Calu3 (cell line): ENCODE measurements around the gene ETS1. TPM values are rescaled to one million over a fixed set of nuclear protein-coding genes. Genes with fewer than 3 reads are reported as not detected.

Experiments
- BruUV-seq: library from RNA; stranded (reverse); fragments of 400-500 nt; replicated peaks from 2 replicates; lab custom pipeline; 2021; lab: Mats Ljungman, UMichigan
- CTCF ChIA-PET: fragments of 300-600 bp; sonication (Branson Sonifier 250); formaldehyde crosslinking; loops from one replicate; lab custom pipeline; 2022; ENCODE audit warnings: antibody characterized with exemption; lab: Charles Lee
- DNase-seq: peaks from one replicate; pipeline ENCODE4 v3.0.0; 2022
- H3K27ac Mint-ChIP-seq: one replicate; pipeline ENCODE4 v1.8.0; 2022; ENCODE audit warnings: mixed read lengths; ENCODE audit not compliant: unreplicated experiment
- H3K27me3 Mint-ChIP-seq: one replicate; pipeline ENCODE4 v1.8.0; 2022; ENCODE audit warnings: mixed read lengths; ENCODE audit not compliant: unreplicated experiment
- H3K36me3 Mint-ChIP-seq: one replicate; pipeline ENCODE4 v1.8.0; 2022; ENCODE audit warnings: mild to moderate bottlenecking, moderate library complexity, mixed read lengths; ENCODE audit not compliant: insufficient read depth, unreplicated experiment
- H3K4me1 Mint-ChIP-seq: one replicate; pipeline ENCODE4 v1.8.0; 2022; ENCODE audit warnings: mild to moderate bottlenecking, low read depth, mixed read lengths; ENCODE audit not compliant: unreplicated experiment
- H3K4me3 Mint-ChIP-seq: one replicate; pipeline ENCODE4 v1.8.0; 2022; ENCODE audit warnings: mild to moderate bottlenecking, low read depth, moderate library complexity, mixed read lengths; ENCODE audit not compliant: unreplicated experiment
- H3K9me3 Mint-ChIP-seq: one replicate; pipeline ENCODE4 v1.8.0; 2022; ENCODE audit warnings: low read depth, mixed read lengths; ENCODE audit not compliant: unreplicated experiment
- intact Hi-C: fragments of 100-400 bp; cut with micrococcal nuclease; formaldehyde crosslinking; loops from one replicate; pipeline ENCODE4 v1.10.0; 2022; ENCODE audit not compliant: unreplicated experiment
- total RNA-seq: library from RNA; stranded (reverse); gene quantifications from 2 replicates; pipeline ENCODE4 v1.2.3, GENCODE V29; 2022
- TF ChIP-seq, protein P1 (sequence below): fragments of 200-600 bp; IDR thresholded peaks from one replicate; pipeline ENCODE4 v1.8.0; 2022; ENCODE audit warnings: antibody characterized with exemption; ENCODE audit not compliant: unreplicated experiment

ETS1 gene
- total RNA-seq, 1 experiment from 2014 or later: 38.4 TPM

DNA sequence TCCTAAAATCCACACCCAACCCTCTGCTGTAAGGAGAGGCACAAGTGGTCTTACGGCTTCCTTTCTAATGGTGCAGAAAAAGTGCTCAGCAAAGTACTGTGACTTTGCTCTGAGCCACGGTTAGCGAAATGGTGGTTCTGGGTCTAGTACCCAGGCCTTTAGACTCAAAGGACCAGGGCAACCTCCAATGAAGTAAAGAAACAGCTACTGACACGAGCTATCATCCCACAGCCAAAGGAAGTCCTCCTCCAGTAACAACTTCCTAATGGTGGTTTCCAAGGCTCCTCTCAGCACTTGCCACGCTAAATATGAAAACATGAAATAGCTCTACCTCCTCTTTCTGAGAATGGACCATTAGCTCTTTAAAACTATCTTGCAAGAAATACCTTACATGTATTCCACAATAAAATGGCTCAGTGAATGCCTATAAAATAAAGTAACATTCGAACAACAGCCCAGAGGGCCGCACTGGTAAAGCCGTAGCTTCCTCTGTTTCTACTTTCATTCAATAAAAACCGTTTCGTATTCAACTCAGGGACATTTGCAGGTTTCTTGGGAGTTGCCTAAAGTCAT lies 122.4 kb downstream of the ETS1 start:
- intact Hi-C loops: loop anchor here (5.0 kb wide), 3 partner anchors 37 to 173 kb away; no protein-coding TSS in a partner anchor
- H3K4me1 Mint-ChIP-seq: peaks cover 47% of the 10 kb centered on the region
- no peaks in the 10 kb centered on the region for H3K27me3 Mint-ChIP-seq
- H3K4me3 Mint-ChIP-seq: no peak overlapping the region
- CTCF ChIA-PET: no interaction called here
- no peak for DNase-seq
- peaks cover 32% of the 10 kb centered on the region for H3K36me3 Mint-ChIP-seq
- TF ChIP-seq, protein P1, sequence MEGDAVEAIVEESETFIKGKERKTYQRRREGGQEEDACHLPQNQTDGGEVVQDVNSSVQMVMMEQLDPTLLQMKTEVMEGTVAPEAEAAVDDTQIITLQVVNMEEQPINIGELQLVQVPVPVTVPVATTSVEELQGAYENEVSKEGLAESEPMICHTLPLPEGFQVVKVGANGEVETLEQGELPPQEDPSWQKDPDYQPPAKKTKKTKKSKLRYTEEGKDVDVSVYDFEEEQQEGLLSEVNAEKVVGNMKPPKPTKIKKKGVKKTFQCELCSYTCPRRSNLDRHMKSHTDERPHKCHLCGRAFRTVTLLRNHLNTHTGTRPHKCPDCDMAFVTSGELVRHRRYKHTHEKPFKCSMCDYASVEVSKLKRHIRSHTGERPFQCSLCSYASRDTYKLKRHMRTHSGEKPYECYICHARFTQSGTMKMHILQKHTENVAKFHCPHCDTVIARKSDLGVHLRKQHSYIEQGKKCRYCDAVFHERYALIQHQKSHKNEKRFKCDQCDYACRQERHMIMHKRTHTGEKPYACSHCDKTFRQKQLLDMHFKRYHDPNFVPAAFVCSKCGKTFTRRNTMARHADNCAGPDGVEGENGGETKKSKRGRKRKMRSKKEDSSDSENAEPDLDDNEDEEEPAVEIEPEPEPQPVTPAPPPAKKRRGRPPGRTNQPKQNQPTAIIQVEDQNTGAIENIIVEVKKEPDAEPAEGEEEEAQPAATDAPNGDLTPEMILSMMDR: no peak
- BruUV-seq: no TSS peak
- no peak overlapping the region for H3K27ac Mint-ChIP-seq
- H3K9me3 Mint-ChIP-seq: no peaks in the 10 kb centered on the region

DNA sequence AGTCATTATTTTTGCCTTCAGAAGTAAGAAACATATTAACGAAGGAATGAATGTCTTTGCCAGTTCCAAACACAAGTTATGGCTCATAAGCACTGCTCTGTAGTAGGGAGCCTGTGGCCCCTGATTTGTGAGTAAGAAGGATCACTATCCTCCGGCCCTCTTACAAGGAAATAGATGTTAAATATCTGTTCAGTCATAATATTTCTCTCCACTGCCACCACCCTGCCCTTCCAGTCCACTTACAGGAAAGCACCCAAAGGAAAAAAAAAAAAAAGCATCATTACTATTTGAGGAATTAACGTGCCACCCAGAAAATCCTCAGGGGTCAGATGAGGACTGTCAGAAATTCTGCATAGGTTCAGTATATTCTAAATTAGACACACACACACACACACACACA lies 123.4 kb downstream of the ETS1 start:
- BruUV-seq: no TSS peak
- H3K36me3 Mint-ChIP-seq: peaks cover 23% of the 10 kb centered on the region
- no peaks in the 10 kb centered on the region for H3K27me3 Mint-ChIP-seq
- TF ChIP-seq, protein P1: no peak
- CTCF ChIA-PET: no interaction called here
- H3K4me1 Mint-ChIP-seq: peaks cover 38% of the 10 kb centered on the region
- DNase-seq: no peak
- H3K27ac Mint-ChIP-seq: peak overlapping the region; percentile 54
- H3K4me3 Mint-ChIP-seq: no peak overlapping the region
- no peaks in the 10 kb centered on the region for H3K9me3 Mint-ChIP-seq
- intact Hi-C loops: no loop called here

DNA sequence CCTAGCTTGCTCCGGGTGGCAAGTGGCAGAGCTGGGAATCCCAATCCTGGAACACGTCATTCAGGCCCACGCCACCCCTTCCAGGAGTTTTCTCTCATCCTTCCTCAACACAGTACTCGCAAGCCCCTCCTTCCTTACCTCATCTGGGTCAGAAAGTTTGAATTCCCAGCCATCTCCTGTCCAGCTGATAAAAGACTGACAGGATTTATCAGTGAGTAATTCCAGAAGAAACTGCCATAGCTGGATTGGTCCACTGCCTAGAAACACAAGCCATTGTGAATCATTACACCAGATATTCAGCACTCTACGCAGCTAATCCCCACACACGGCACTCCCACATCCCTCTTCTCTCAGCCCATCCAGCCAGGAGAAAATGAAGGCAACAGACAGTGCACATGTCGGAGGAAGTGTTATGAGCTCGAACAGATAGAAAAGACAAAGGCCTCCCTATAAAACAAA lies 124.0 kb downstream of the ETS1 start:
- intact Hi-C loops: no loop called here
- Mint-ChIP-seq H3K36me3 (peaks cover 23% of the 10 kb centered on the region), H3K4me1 (peaks cover 33% of the 10 kb centered on the region), H3K4me3 (no peak overlapping the region), H3K27me3 (no peaks in the 10 kb centered on the region), H3K27ac (peak overlapping the region; percentile 54), H3K9me3 (no peaks in the 10 kb centered on the region)
- CTCF ChIA-PET: no interaction called here
- BruUV-seq: no TSS peak
- TF ChIP-seq, protein P1: no peak
- no peak for DNase-seq

DNA sequence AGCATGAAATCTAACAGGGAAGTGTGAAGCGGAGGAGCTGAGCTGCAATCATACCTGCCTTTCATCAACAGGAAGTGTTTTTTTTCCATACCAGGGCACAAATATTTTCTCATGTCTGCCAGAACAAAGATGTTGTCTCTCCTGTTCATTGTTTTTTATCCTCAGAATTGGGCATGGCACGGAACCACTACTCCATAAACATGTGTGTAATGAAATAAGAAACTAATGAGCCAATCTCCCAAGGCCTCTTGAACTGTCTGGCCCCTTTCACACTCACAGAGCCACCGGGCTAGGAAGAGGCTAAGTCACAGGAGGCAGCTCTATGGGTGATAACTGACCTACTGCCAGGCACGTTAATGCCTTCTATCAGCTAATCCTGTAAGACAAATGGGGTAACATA lies 124.4 kb downstream of the ETS1 start:
- peaks cover 23% of the 10 kb centered on the region for H3K36me3 Mint-ChIP-seq
- DNase-seq: no peak
- intact Hi-C loops: no loop called here
- CTCF ChIA-PET: no interaction called here
- no peak overlapping the region for H3K4me3 Mint-ChIP-seq
- TF ChIP-seq, protein P1: no peak
- no peaks in the 10 kb centered on the region for H3K27me3 Mint-ChIP-seq
- H3K4me1 Mint-ChIP-seq: peaks cover 29% of the 10 kb centered on the region
- no peaks in the 10 kb centered on the region for H3K9me3 Mint-ChIP-seq
- BruUV-seq: no TSS peak
- no peak overlapping the region for H3K27ac Mint-ChIP-seq
